GM23248 (cell line): ENCODE results near the gene HSPA1L. TPM values are rescaled to one million over a fixed set of nuclear protein-coding genes. Genes with fewer than 3 reads are reported as not detected.
A peak's percentile ranks its signal among the peaks of the same experiment; 100 is the strongest.
"Not testable (repeated sequence)": the region's sequence is repeated elsewhere in the genome, so short reads cannot be mapped to it uniquely, and the experiment has no call there.

Source experiments
- DNase-seq: peaks from one replicate; pipeline ENCODE4 v3.0.0-alpha.2; 2015
- H2AFZ ChIP-seq: fragments of 200-600 bp; sonication (generic); 2 replicates; pipeline ENCODE4 v1.6.1; 2016; ENCODE audit warnings: antibody characterized with exemption
- H3F3A ChIP-seq: fragments of 200-600 bp; sonication (generic); 2 replicates; pipeline ENCODE4 v1.6.1; 2016; ENCODE audit warnings: mild to moderate bottlenecking, antibody characterized with exemption, mixed run types; ENCODE audit not compliant: insufficient read depth
- H3K27ac ChIP-seq: fragments of 200-600 bp; sonication (generic); 2 replicates; pipeline ENCODE4 v1.5.1; 2016; ENCODE audit warnings: mild to moderate bottlenecking
- H3K27me3 ChIP-seq: fragments of 200-600 bp; sonication (generic); replicated peaks from 2 replicates; pipeline ENCODE4 v1.6.1; 2016; ENCODE audit warnings: mild to moderate bottlenecking; ENCODE audit not compliant: insufficient read depth
- H3K36me3 ChIP-seq: fragments of 200-600 bp; sonication (generic); 2 replicates; pipeline ENCODE4 v1.6.1; 2016; ENCODE audit warnings: low read depth, mild to moderate bottlenecking
- H3K4me1 ChIP-seq: fragments of 200-600 bp; sonication (generic); 2 replicates; pipeline ENCODE4 v1.6.1; 2016; ENCODE audit warnings: mild to moderate bottlenecking; ENCODE audit not compliant: insufficient read depth
- H3K4me2 ChIP-seq: fragments of 200-600 bp; sonication (generic); one replicate; pipeline ENCODE4 v1.6.1; 2016; ENCODE audit warnings: mild to moderate bottlenecking; ENCODE audit not compliant: unreplicated experiment
- H3K4me3 ChIP-seq: fragments of 200-600 bp; sonication (generic); 2 replicates; pipeline ENCODE4 v1.5.1; 2016; ENCODE audit warnings: mild to moderate bottlenecking
- H3K79me2 ChIP-seq: fragments of 200-600 bp; sonication (generic); 2 replicates; pipeline ENCODE4 v1.6.1; 2016; ENCODE audit warnings: mild to moderate bottlenecking; ENCODE audit not compliant: insufficient read depth
- H3K9ac ChIP-seq: fragments of 200-600 bp; sonication (generic); 2 replicates; pipeline ENCODE4 v1.6.1; 2016; ENCODE audit warnings: mild to moderate bottlenecking
- H3K9me2 ChIP-seq: fragments of 200-600 bp; sonication (generic); 2 replicates; pipeline ENCODE4 v1.6.1; 2016; ENCODE audit warnings: mixed run types, mild to moderate bottlenecking, moderate library complexity; ENCODE audit not compliant: insufficient read depth
- H3K9me3 ChIP-seq: fragments of 200-600 bp; sonication (generic); one replicate; pipeline ENCODE4 v1.6.1; 2017; ENCODE audit warnings: low read depth
- H4K20me1 ChIP-seq: fragments of 200-600 bp; sonication (generic); 2 replicates; pipeline ENCODE4 v1.6.0; 2016; ENCODE audit not compliant: insufficient read depth
- EZH2 ChIP-seq: fragments of 200-600 bp; sonication (generic); IDR thresholded peaks from 2 replicates; pipeline ENCODE4 v1.6.1; 2018; ENCODE audit warnings: antibody characterized with exemption, mild to moderate bottlenecking; ENCODE audit not compliant: insufficient read depth, poor library complexity, severe bottlenecking
- EZH2phosphoT487 ChIP-seq: fragments of 200-600 bp; sonication (generic); IDR thresholded peaks from 2 replicates; pipeline ENCODE4 v1.6.1; 2018; ENCODE audit warnings: antibody characterized with exemption, moderate library complexity, mild to moderate bottlenecking, low read depth; ENCODE audit not compliant: insufficient read depth
- WGBS, 2 experiments: methylation state at CpG; one replicate each; pipeline ENCODE4 v1.1.6; 2015 to 2017; ENCODE audit warnings: low lambda C conversion rate in 2 of 2, low coverage in 1 of 2; ENCODE audit errors: missing lambda C conversion rate in 2 of 2; 5-methylcytosine and 5-hydroxymethylcytosine counted together
- in situ Hi-C: fragments of 300-500 bp; cut with MboI; formaldehyde crosslinking; loops from 2 replicates; pipeline ENCODE4 v1.15.0; 2020
- polyA plus RNA-seq: library from polyadenylated mRNA; unstranded; fragments of >200 nt; fragmentation: Nextera tagmentation; extraction: Ambion mirVana; gene quantifications from 2 replicates; pipeline ENCODE4 v1.2.1, GENCODE V29; 2016
- total RNA-seq: library from RNA; depleted of rRNA; stranded (reverse); fragments of >200 nt; shearing (Covaris generic); gene quantifications from 2 replicates; pipeline ENCODE4 v1.2.3, GENCODE V29; 2014; rRNA removed

Gene HSPA1L
- 1.3 and 1.7 TPM in 2 replicates for total RNA-seq
- polyA plus RNA-seq: 0.85 and 0.91 TPM in 2 replicates

DNA sequence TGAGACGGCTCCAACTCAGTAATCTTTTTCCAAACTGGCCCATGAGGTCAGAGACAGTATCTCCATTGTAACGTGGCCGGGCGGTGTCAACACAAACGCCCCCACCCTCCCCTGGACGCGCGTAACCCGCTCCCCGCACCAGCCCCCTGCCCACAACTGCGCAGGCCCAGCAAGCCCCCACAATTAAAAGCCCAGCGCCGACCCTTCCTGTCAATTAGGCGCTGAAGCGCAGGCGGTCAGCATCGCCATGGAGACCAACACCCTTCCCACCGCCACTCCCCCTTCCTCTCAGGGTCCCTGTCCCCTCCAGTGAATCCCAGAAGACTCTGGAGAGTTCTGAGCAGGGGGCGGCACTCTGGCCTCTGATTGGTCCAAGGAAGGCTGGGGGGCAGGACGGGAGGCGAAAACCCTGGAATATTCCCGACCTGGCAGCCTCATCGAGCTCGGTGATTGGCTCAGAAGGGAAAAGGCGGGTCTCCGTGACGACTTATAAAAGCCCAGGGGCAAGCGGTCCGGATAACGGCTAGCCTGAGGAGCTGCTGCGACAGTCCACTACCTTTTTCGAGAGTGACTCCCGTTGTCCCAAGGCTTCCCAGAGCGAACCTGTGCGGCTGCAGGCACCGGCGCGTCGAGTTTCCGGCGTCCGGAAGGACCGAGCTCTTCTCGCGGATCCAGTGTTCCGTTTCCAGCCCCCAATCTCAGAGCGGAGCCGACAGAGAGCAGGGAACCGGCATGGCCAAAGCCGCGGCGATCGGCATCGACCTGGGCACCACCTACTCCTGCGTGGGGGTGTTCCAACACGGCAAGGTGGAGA, at the start of gene HSPA1L, which contains the start of gene HSPA1A:
HSPA1L (minus strand) TSS at position 259 of the 814 bp plus-strand sequence. CDS start 3,311 bp downstream, outside the sequence.
HSPA1A (plus strand) TSS at position 519 of the 814 bp plus-strand sequence; CDS start at position 733, 214 bp downstream.
- Histone ChIP-seq H3K79me2 (peaks cover 28% of the 10 kb centered on the region), H3K9ac (peak within 1 kb of the TSS; percentile 85), H3K9me2 (no peaks in the 10 kb centered on the region), H4K20me1 (no peaks in the 10 kb centered on the region), H3K36me3 (no peaks in the 10 kb centered on the region), H3K4me1 (peaks cover 30% of the 10 kb centered on the region), H2AFZ (peak within 1 kb of the TSS; percentile 92), H3K27ac (peak within 1 kb of the TSS; percentile 95), H3K9me3 (no peaks in the 10 kb centered on the region), H3K27me3 (no peaks in the 10 kb centered on the region), H3K4me2 (peak within 1 kb of the TSS; percentile 90), H3F3A (peaks cover 44% of the 10 kb centered on the region), H3K4me3 (peak within 1 kb of the TSS; percentile 81)
- 0% methylated on average over 41 to 56 of the region's 56 CpGs for WGBS, 2 experiments
- TF ChIP-seq EZH2 (no peak), EZH2phosphoT487 (no peak)
- in situ Hi-C loops: no loop called here
- peak; percentile 96 for DNase-seq

- Histone ChIP-seq H3K4me2 (no peak overlapping the region), H4K20me1 (no peaks in the 10 kb centered on the region), H3K36me3 (no peaks in the 10 kb centered on the region), H3K9me3 (no peaks in the 10 kb centered on the region), H3K9ac (no peak overlapping the region), H3K4me3 (no peak overlapping the region), H3K27me3 (no peaks in the 10 kb centered on the region), H3K4me1 (peaks cover 11% of the 10 kb centered on the region), H2AFZ (no peak overlapping the region), H3K9me2 (no peaks in the 10 kb centered on the region), H3K79me2 (peaks cover 11% of the 10 kb centered on the region), H3K27ac (no peak overlapping the region), H3F3A (0 out of 2 replicates have a peak, but pooled peaks cover 7% of the 10 kb centered on the region)
- 84 to 87% methylated on average over 8 of the region's 8 CpGs for WGBS, 2 experiments
- in situ Hi-C loops: no loop called here
- no peak for DNase-seq
- TF ChIP-seq EZH2: no peak
- no peak for TF ChIP-seq EZH2phosphoT487
These were observed 49.7 kb upstream of the HSPA1L start for GRCh38 chr6:31864818-31865204.

GRCh38 chr6:31864123-31864562, 49.1 kb upstream of the HSPA1L start:
- H3K36me3 ChIP-seq, H3F3A ChIP-seq, in situ Hi-C loops, H4K20me1 ChIP-seq, H3K27me3 ChIP-seq, H3K9me3 ChIP-seq, DNase-seq, H3K9me2 ChIP-seq: not testable (repeated sequence)
- H3K27ac ChIP-seq: peak overlapping the region; percentile 81
- peak overlapping the region; percentile 90 for H3K4me3 ChIP-seq
- H3K4me2 ChIP-seq: peak overlapping the region; percentile 88
- peak overlapping the region; percentile 94 for H2AFZ ChIP-seq
- 5 to 7% methylated on average over 16 of the region's 16 CpGs for WGBS, 2 experiments
- H3K9ac ChIP-seq: peak overlapping the region; percentile 76
- peaks cover 11% of the 10 kb centered on the region for H3K4me1 ChIP-seq
- H3K79me2 ChIP-seq: peaks cover 11% of the 10 kb centered on the region

DNA sequence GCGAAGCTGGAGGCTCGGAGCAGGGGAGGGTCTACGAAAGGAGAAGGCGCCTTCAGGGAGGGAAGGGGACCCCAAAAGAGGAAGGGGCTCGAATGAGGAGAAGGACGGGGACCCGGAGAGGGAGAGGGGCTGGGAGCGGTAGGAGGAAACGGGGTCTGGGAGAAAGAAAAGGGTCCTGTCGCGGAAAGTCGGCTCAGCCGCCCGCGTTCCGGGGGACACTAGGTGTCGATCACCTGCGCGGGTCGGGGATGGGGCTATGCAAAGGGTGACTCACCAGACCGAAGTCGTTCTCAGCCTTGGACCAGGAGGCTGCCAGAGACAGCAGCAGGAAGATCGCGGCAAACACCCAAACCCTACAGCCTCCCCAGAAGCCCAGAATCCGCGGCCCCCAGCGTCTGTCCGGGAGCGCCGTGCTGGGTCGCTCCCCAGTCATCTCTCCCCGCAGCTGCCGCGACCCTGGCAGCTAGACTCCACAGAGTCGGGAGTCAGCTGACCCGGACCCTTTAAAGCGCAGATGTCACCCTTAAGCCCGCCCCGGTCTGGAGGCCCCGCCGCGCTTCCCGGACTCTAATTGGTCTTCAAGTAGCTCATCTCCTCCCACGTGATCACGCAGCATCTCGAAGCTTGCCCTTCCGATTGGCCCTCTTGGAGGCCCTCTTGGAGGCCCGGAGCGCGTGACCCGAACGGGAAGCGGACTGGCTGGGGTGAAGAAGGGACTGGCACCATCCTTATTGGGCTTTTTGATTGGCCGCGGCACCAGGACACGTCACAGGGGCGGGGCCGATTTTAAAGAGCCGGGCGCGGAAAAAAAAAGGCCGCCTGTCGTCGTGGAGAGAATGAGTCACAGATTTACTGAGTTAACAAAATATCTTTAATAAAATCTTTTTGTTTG, 47.5 kb upstream of the HSPA1L start, which contains the start of gene NEU1:
NEU1 (minus strand) TSS at position 478 of the 892 bp plus-strand sequence; CDS start at position 433, 45 bp downstream.
- H3F3A ChIP-seq: 0 out of 2 replicates have a peak, but pooled peaks cover 7% of the 10 kb centered on the region
- peaks cover 11% of the 10 kb centered on the region for H3K79me2 ChIP-seq
- no peaks in the 10 kb centered on the region for H3K9me2 ChIP-seq
- 0 to 1% methylated on average over 48 to 57 of the region's 64 CpGs for WGBS, 2 experiments
- H3K4me3 ChIP-seq: peak within 1 kb of the TSS; percentile 90
- H3K27me3 ChIP-seq: no peaks in the 10 kb centered on the region
- no peaks in the 10 kb centered on the region for H3K9me3 ChIP-seq
- peak; percentile 100 for DNase-seq
- peak within 1 kb of the TSS; percentile 81 for H3K27ac ChIP-seq
- H3K9ac ChIP-seq: peak within 1 kb of the TSS; percentile 82
- TF ChIP-seq EZH2 (no peak), EZH2phosphoT487 (no peak)
- in situ Hi-C loops: no loop called here
- peak within 1 kb of the TSS; percentile 94 for H2AFZ ChIP-seq
- peak within 1 kb of the TSS; percentile 96 for H3K4me2 ChIP-seq
- H4K20me1 ChIP-seq: no peaks in the 10 kb centered on the region
- no peaks in the 10 kb centered on the region; the same call in 1 of the 2 replicates for H3K36me3 ChIP-seq
- peaks cover 11% of the 10 kb centered on the region for H3K4me1 ChIP-seq
